ENCODE results near the gene ATXN1. TPM values are rescaled to one million over a fixed set of nuclear protein-coding genes. Genes with fewer than 3 reads are reported as not detected.

The ATXN1 gene
- total RNA-seq: 10.6 and 24.8 TPM in 2 replicates

DNA sequence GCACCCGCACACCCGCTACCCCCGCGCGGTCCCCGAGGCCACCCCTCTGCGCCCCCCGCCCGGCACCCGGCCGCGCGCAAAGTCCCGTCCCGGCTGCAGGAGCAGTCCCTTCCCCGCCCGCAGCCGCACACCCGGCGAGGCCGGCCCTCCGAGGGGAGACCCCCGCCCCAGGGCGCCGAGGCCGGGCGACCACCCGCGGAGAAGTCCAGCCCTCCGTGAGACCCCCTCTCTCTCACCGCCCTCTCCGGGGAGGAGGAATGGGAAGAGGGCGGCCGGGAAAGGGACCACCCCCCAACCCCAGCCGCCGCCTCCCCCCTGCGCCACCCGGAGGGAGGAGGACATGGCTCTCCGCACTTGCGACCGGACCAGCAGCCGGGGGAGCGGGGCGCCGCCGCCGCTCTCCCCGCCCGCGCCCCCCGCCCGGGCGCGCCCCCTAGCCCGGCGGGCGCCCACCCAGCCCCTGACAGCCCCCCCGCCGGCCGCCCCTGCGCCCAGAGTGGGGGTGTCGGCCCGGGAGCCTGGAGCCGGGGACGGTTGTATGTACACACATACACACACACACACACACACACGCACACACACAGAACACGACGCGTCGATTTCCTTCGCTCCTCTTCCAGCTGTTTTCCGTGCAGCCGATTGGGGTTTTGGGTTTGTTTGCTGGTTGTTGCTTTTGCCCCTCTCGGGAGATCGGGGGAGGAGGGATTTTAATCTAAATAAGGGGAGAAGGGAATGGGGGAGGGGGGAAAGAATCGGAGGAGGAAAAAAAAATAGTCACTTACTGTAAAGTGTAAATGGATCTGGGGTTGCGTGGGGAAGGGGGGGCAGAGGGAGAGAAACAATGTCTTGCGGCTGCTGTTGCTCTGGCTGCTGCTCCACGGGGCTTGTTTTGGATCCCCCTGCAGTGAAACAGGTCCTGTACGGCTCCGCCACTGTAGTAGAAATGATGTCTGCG is at the start of gene ATXN1:
TSS of gene ATXN1 (minus strand) at position 945 of the 955 bp plus-strand sequence.

All from endothelial cell of coronary artery (primary cell).